GM19351 (cell line): ENCODE results near the gene HOXB1.
"Not testable (repeated sequence)": the region's sequence is repeated elsewhere in the genome, so short reads cannot be mapped to it uniquely, and the experiment has no call there.

Experiments used
- ATAC-seq: cut with Tn5 transposase; IDR thresholded peaks from one replicate; pipeline ENCODE4 v1.9.1; 2021; ENCODE audit warnings: mild to moderate bottlenecking, moderate library complexity; ENCODE audit not compliant: unreplicated experiment

HOXB1 gene

GRCh38 chr17:48499735-48500434 lies 30.9 kb downstream of the HOXB1 start:
- ATAC-seq = no peak

DNA sequence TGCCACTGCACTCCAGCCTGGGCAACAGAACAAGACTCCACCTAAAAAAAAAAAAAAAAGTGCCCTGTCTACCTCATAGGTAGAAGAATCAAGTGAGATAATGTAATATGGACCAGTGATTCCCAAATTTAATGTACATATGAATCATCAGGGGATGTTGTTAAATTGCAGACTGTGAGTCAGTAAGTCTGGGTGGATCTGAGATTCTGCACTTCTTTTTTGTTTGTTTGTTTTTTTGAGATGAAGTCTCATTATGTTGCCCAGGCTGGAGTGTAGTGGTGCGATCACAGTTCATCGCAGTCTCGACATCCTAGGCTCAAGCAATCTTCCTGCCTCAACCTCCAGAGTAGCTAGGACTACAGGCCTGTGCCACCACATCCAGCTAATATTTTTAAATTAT lies 31.6 kb downstream of the HOXB1 start:
- no peak for ATAC-seq

- ATAC-seq = no peak
These were observed 32.5 kb downstream of the HOXB1 start for GRCh38 chr17:48498164-48498850.

DNA sequence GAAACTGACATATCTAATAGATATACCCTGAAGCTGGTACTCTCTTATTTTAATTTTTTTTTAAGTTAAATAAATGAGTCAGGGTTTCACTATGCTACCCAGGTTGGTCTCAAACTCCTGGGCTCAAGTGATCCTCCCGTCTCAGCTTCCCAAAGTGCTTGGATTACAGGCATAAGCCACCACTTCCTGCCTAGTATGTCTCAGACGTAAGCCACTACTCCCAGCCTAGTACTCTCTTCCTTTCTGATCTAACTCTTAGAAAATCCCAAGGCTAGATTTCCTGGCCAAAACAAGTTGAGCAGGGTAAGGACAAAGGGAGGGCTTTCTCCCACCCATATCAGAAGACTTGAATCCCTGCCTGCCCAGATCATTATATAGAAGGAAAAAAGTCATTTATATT lies 33.7 kb downstream of the HOXB1 start:
- no peak for ATAC-seq

GRCh38 chr17:48494335-48494734 lies 36.5 kb downstream of the HOXB1 start:
- no peak for ATAC-seq

DNA sequence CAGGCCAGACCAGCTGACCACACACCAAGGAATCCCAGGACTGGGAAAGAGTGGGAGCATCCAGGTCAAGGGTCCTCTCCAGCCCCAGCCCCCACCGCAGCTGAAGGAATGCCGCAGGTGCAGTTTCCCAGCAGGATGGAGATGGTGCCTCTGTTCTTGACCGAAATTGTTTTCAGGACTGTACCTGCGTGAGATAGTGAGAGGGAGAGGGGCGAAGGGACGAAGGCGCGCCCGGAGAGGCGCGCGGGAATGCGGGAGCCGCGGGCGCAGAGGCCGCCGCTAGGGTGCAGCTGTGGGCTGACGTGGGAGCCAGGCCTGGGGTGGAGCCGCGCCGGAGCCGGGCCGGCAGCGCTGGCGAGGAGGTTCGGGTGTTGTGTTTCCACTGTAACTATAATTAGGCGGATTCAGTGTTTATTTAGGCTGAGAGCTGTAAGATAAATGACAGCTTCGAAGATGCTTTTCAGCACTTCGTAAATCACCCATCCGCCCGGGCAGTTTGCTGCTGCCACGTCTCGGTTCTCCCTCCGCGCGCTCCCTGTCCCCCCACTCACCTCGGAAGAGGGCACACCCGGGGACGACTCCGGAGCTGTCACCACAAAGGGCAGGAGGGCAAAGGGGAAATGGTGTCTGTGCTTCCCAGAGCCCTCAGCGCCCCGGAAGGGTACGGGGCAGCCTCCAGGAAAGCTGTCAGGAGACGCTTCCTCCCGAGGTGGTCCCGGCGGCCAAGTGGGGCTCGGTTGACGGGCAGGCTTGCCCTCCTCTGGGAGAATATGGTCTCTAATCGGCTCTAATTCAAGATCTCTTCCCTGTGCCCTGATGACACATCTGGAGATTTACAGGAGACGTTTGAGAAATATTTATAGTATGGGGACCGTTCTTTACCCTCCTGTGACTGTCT lies 38.2 kb downstream of the HOXB1 start:
- ATAC-seq = no peak

- ATAC-seq = no peak
These were observed 39.1 kb downstream of the HOXB1 start for GRCh38 chr17:48491527-48492273.

DNA sequence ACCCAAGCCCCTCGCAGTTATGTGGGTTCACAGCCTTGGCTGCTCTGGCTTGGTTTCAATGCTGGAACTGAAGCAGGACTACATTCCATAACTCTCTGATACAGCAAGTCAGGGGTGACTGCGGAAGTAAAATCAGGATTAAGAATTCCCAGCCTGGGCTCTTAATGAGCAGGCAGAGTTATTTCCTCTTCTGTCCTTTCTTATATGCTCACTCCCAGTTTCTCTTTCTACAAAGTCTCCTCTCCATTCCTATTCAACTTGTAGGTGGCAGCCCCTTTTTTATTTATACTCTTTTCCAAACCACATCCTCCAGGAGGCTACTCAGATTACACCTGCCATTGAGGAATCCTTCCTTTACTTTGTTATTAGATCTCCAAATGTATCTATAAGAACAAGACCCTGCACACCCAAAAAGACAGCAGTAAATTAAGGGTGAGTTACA lies 40.3 kb downstream of the HOXB1 start:
- ATAC-seq = no peak

DNA sequence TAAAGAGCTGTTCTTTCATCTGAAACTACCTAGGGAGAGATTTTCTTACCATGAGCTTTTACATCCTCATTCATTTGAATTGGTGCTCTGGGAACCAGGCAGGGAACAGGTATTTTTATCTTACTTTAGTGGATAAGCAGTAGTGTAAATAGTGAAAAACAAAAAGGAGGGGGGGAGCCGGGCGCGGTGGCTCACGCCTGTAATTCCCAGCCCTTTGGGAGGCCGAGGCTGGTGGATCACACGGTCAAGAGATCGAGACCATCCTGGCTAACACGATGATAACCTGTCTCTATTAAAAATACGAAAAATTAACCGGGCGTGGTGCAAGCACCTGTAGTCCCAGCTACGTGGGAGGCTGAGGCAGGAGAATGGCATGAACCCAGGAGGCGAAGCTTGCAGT lies 41.0 kb downstream of the HOXB1 start:
- no peak for ATAC-seq

GRCh38 chr17:48488548-48489106 lies 42.2 kb downstream of the HOXB1 start:
- ATAC-seq = no peak

- ATAC-seq = no peak
These were observed 43.6 kb downstream of the HOXB1 start for GRCh38 chr17:48487221-48487620.

GRCh38 chr17:48486557-48486956 lies 44.3 kb downstream of the HOXB1 start:
- no peak for ATAC-seq

DNA sequence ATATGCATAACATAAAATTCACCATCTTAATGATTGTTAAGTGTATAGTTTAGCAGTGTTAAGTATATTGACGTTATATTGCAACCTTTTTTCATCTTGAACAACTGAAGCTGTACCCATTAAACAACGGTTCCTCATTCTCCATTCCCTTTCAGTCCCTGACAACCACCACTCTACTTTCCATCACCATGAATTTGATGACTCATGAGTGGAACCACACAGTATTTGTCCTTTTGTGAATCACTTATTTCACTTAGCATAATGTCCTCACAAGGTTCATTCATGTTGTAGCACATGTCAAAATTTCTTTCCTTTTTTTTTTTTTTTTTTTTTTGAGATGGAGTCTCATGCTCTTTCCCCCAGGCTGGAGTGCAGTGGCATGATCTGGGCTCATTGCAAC lies 46.0 kb downstream of the HOXB1 start:
- ATAC-seq = no peak

- ATAC-seq = no peak
These were observed 46.6 kb downstream of the HOXB1 start for GRCh38 chr17:48484256-48484655.

- no peak for ATAC-seq
These were observed 47.2 kb downstream of the HOXB1 start for GRCh38 chr17:48483471-48484131.

DNA sequence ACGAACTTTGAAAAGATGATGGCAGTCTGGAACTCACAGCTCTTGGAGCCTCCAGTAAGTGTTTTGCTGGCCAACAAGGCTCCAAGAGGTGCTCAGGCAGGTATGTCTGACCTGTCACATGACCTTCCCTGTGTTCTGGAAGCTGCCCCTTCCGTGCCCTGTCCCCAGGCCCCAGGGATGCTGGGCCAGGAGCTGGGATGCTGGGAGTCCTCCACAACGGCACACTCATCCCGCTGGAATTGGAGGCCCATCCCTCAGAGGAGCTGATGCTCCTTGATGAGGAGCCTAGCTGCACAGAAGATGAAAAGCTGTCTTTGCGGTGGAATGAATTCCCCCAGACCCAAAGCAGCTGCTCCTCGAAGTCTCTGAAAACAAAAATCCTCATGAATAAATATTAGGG lies 47.8 kb downstream of the HOXB1 start:
- no peak for ATAC-seq

- not testable (repeated sequence) for ATAC-seq
These were observed 48.5 kb downstream of the HOXB1 start for GRCh38 chr17:48482301-48482700.

- no peak for ATAC-seq
These were observed 51.8 kb downstream of the HOXB1 start for GRCh38 chr17:48479014-48479402.
